ENCODE data around the gene SUCLG2. TPM values are rescaled to one million over a fixed set of nuclear protein-coding genes. Genes with fewer than 3 reads are reported as not detected.

SUCLG2 gene
- total and polyA plus RNA-seq, 2 of the 4 experiments (the other 2 are of a cell fraction), result 26.8 to 34.6 TPM

GRCh38 chr3:67691207-67691606, 36.8 kb upstream of the SUCLG2 start:
- no TSS peak for BruUV-seq (replicated peaks)
- Histone ChIP-seq H3K9me1 (ENCODE audit: insufficient read depth, low read length) (no peaks in the 10 kb centered on the region), H2BK15ac (ENCODE audit: low read depth, low read length) (no peak overlapping the region), H4K5ac (ENCODE audit: low read depth, low read length) (no peak overlapping the region), H3K9ac (ENCODE audit: low read depth, low read length) (no peak overlapping the region), H3K27me3 (ENCODE audit: control insufficient read depth, insufficient read depth, low read length) (no peaks in the 10 kb centered on the region), H4K8ac (ENCODE audit: low read depth in 2 of 2, low read length in 2 of 2) (no peak overlapping the region), H3K36me3 (ENCODE audit: control insufficient read depth, insufficient read depth, low read length) (no peaks in the 10 kb centered on the region), H2AK9ac (replicated peaks; ENCODE audit: low read depth, low read length, poor library complexity) (no peak overlapping the region), H3K23ac (ENCODE audit: low read depth, low read length) (no peak overlapping the region), H3K4ac (ENCODE audit: low read depth, low read length) (no peak overlapping the region), H3K27ac (ENCODE audit: insufficient read depth, low read length) (no peak overlapping the region), H4K91ac (ENCODE audit: insufficient read depth, low read depth, low read length) (no peak overlapping the region), H3K9me3 (ENCODE audit: control insufficient read depth, insufficient read depth, low read length) (no peaks in the 10 kb centered on the region), H3K56ac (ENCODE audit: extremely low read depth, insufficient read depth, low read length) (no peak overlapping the region), H3K18ac (ENCODE audit: low read depth, low read length) (no peak overlapping the region), H4K20me1 (ENCODE audit: insufficient read depth, low read length) (no peaks in the 10 kb centered on the region), H2AFZ (replicated peaks; ENCODE audit: low read length, poor library complexity) (no peak overlapping the region), H2BK120ac (ENCODE audit: low read depth, low read length) (no peak overlapping the region), H2BK20ac (ENCODE audit: low read depth, low read length) (no peak overlapping the region), H3K4me1 (ENCODE audit: control insufficient read depth, insufficient read depth, low read length) (no peaks in the 10 kb centered on the region), H3K4me2 (ENCODE audit: low read depth, low read length) (no peak overlapping the region), H3K4me3 (ENCODE audit: insufficient read depth, low read depth, low read length) (no peak overlapping the region), H2AK5ac (ENCODE audit: low read depth, low read length) (no peak overlapping the region), H3K79me1 (ENCODE audit: low read depth in 1 of 2, low read length in 2 of 2) (no peaks in the 10 kb centered on the region), H3K14ac (replicated peaks; ENCODE audit: low read depth, low read length) (no peak overlapping the region), H2BK5ac (ENCODE audit: low read depth, low read length, poor library complexity, severe bottlenecking) (no peak overlapping the region)
- TF ChIP-seq ELK1 (IDR thresholded peaks at IDR 0.05; ENCODE audit: borderline replicate concordance, low read depth, low read length), result no peak
- TF ChIP-seq FOS (IDR thresholded peaks at IDR 0.05; ENCODE audit: low read depth, low read length), result no peak
- TF ChIP-seq RAD21 (IDR thresholded peaks at IDR 0.05; ENCODE audit: low read length), result no peak
- TF ChIP-seq MAFK (IDR thresholded peaks at IDR 0.05; ENCODE audit: low read depth, low read length), result no peak
- no peak for TF ChIP-seq RCOR1 (IDR thresholded peaks at IDR 0.05; ENCODE audit: insufficient replicate concordance, low read length)
- no peak for TF ChIP-seq MXI1 (IDR thresholded peaks at IDR 0.05; ENCODE audit: borderline replicate concordance, low read depth, low read length)
- TF ChIP-seq NFE2L2 (IDR thresholded peaks at IDR 0.05; ENCODE audit: low read depth, low read length), result no peak
- TF ChIP-seq POLR2A (IDR thresholded peaks at IDR 0.05; ENCODE audit: low read depth, low read length), result no peak
- TF ChIP-seq BHLHE40 (IDR thresholded peaks at IDR 0.05; ENCODE audit: low read depth, low read length), result no peak
- ChIA-PET POLR2A (ENCODE audit: unreplicated experiment) (no interaction called here), CTCF (interaction anchor here (0.6 kb wide), 2 partner anchors 74 to 1287 kb away, joined by 3 read pairs; no protein-coding TSS in a partner anchor)
- in situ Hi-C loops (cut with MboI; ENCODE audit: low sequenced_read_pairs), result no loop called here
- dilution Hi-C loops (cut with HindIII; ENCODE audit: low sequenced_read_pairs, unreplicated experiment), result no loop called here
- WGBS, 2 experiments (ENCODE audit: extremely low coverage in 2 of 2, insufficient read length in 1 of 2), result no CpG with 5 or more reads among the region's 1 CpG
- ATAC-seq (ENCODE audit: low read depth) (no peak), DNase-seq (no peak)
- intact Hi-C loops (cut with micrococcal nuclease), result no loop called here

Data from IMR-90 (cell line).